Vagina (tissue), 2 donors: Measurements from ENCODE around the gene LRRC8A.

ENCODE experiments used
- CTCF ChIP-seq, 3 experiments: fragments of 450-650 bp in 2 of 3; fragments of 200-600 bp in 1 of 3; sonication (generic) in 1 of 3; IDR thresholded peaks; one replicate each; pipeline ENCODE4 v1.5.1; 2017 to 2019; ENCODE audit warnings: antibody characterized with exemption in 3 of 3, mild to moderate bottlenecking in 2 of 3, moderate library complexity in 2 of 3
- POLR2A ChIP-seq, 2 donors: fragments of 450-650 bp; IDR thresholded peaks; one replicate each; pipeline ENCODE4 v1.6.1; 2017; ENCODE audit warnings: antibody characterized with exemption in 2 of 2, mild to moderate bottlenecking in 2 of 2, moderate library complexity in 2 of 2

GRCh38 chr9:128901379-128901778, 19.4 kb downstream of the LRRC8A start:
- no peak for TF ChIP-seq CTCF (IDR thresholded peaks at IDR 0.05)
- TF ChIP-seq POLR2A (IDR thresholded peaks at IDR 0.05): no peak
